Ishikawa (cell line): Measurements from ENCODE around the gene MIA.

ENCODE experiments used
- CEBPB ChIP-seq: IDR thresholded peaks from 2 replicates; pipeline ENCODE4 v1.6.1; 2012
- CREB1 ChIP-seq: IDR thresholded peaks from 2 replicates; pipeline ENCODE4 v1.6.1; 2012; ENCODE audit warnings: low read depth
- EGR1 ChIP-seq: IDR thresholded peaks from 2 replicates; pipeline ENCODE4 v1.6.1; 2012
- EP300 ChIP-seq: IDR thresholded peaks from 2 replicates; pipeline ENCODE4 v1.6.1; 2012; ENCODE audit warnings: borderline replicate concordance
- FOXM1 ChIP-seq: IDR thresholded peaks from 2 replicates; pipeline ENCODE4 v1.6.1; 2012; ENCODE audit warnings: low read depth, borderline replicate concordance
- MAX ChIP-seq: IDR thresholded peaks from 2 replicates; pipeline ENCODE4 v1.6.1; 2012
- NFIC ChIP-seq: IDR thresholded peaks from 2 replicates; pipeline ENCODE4 v1.6.1; 2012
- RAD21 ChIP-seq: IDR thresholded peaks from 2 replicates; pipeline ENCODE4 v1.6.1; 2012; ENCODE audit warnings: low read depth
- REST ChIP-seq: IDR thresholded peaks from 2 replicates; pipeline ENCODE4 v1.6.1; 2012; ENCODE audit warnings: low read depth, mild to moderate bottlenecking
- TAF1 ChIP-seq: IDR thresholded peaks from 2 replicates; pipeline ENCODE4 v1.6.1; 2012; ENCODE audit warnings: low read depth, mild to moderate bottlenecking
- TCF12 ChIP-seq: IDR thresholded peaks from 2 replicates; pipeline ENCODE4 v1.6.1; 2012; ENCODE audit warnings: low read depth
- TEAD4 ChIP-seq: IDR thresholded peaks from 2 replicates; pipeline ENCODE4 v1.6.1; 2012
- USF1 ChIP-seq: IDR thresholded peaks from 2 replicates; pipeline ENCODE4 v1.6.1; 2012
- YY1 ChIP-seq: IDR thresholded peaks from 2 replicates; pipeline ENCODE4 v1.6.1; 2012; ENCODE audit warnings: low read depth
- ZBTB7A ChIP-seq: IDR thresholded peaks from 2 replicates; pipeline ENCODE4 v1.6.1; 2012; ENCODE audit warnings: low read depth

The MIA gene

GRCh38 chr19:40800997-40801377, 25.7 kb downstream of the MIA start:
- TF ChIP-seq TCF12, result no peak
- TF ChIP-seq MAX, result no peak
- TF ChIP-seq RAD21, result no peak
- no peak for TF ChIP-seq EGR1
- no peak for TF ChIP-seq NFIC
- TF ChIP-seq CEBPB, result no peak
- no peak for TF ChIP-seq TEAD4
- no peak for TF ChIP-seq USF1
- TF ChIP-seq EP300, result no peak
- no peak for TF ChIP-seq REST
- TF ChIP-seq FOXM1, result no peak
- no peak for TF ChIP-seq TAF1
- no peak for TF ChIP-seq YY1
- TF ChIP-seq CREB1, result no peak
- TF ChIP-seq ZBTB7A, result no peak

- TF ChIP-seq EP300 (no peak), YY1 (no peak), REST (no peak), RAD21 (no peak), TCF12 (no peak), TAF1 (no peak), CEBPB (no peak), EGR1 (no peak), MAX (no peak), CREB1 (no peak), NFIC (no peak), USF1 (no peak), ZBTB7A (no peak), TEAD4 (no peak), FOXM1 (no peak)
Measured at GRCh38 chr19:40801426-40802299, 26.3 kb downstream of the MIA start.

- TF ChIP-seq TCF12, result no peak
- no peak for TF ChIP-seq MAX
- no peak for TF ChIP-seq NFIC
- no peak for TF ChIP-seq TEAD4
- no peak for TF ChIP-seq RAD21
- TF ChIP-seq EGR1, result no peak
- TF ChIP-seq EP300, result no peak
- no peak for TF ChIP-seq REST
- TF ChIP-seq CREB1, result no peak
- TF ChIP-seq ZBTB7A, result no peak
- TF ChIP-seq CEBPB, result no peak
- TF ChIP-seq TAF1, result no peak
- TF ChIP-seq YY1, result no peak
- TF ChIP-seq USF1, result no peak
- no peak for TF ChIP-seq FOXM1
Measured at GRCh38 chr19:40802300-40803169, 27.2 kb downstream of the MIA start.
